Measurements from ENCODE around the gene ZMIZ1. TPM values are rescaled to one million over a fixed set of nuclear protein-coding genes. Genes with fewer than 3 reads are reported as not detected.
A peak's percentile ranks its signal among the peaks of the same experiment; 100 is the strongest.

ZMIZ1 gene
- total RNA-seq, 6 donors from 2014 or later, result 51.0 to 99.2 (median 91.8) TPM

GRCh38 chr10:79119306-79119705 lies 50.5 kb downstream of the ZMIZ1 start:
- Histone ChIP-seq H3K4me3 (no peak overlapping the region), H3K27ac (peak overlapping the region in 1 of 4 donors; percentile 30), H3K36me3 (peaks cover 0 to 57% (median 28%) of the 10 kb centered on the region in 4 donors), H3K4me1 (peaks cover 25 to 49% (median 41%) of the 10 kb centered on the region in 4 donors), H3K9me3 (no peaks in the 10 kb centered on the region), H3K27me3 (no peaks in the 10 kb centered on the region)
- no peak for ATAC-seq (ENCODE audit: low FRiP score in 2 of 2)
- DNase-seq, result no peak
- 65 to 87% methylated on average over 2 to 5 of the region's 5 CpGs for WGBS, 2 donors
- TF ChIP-seq, protein P1, sequence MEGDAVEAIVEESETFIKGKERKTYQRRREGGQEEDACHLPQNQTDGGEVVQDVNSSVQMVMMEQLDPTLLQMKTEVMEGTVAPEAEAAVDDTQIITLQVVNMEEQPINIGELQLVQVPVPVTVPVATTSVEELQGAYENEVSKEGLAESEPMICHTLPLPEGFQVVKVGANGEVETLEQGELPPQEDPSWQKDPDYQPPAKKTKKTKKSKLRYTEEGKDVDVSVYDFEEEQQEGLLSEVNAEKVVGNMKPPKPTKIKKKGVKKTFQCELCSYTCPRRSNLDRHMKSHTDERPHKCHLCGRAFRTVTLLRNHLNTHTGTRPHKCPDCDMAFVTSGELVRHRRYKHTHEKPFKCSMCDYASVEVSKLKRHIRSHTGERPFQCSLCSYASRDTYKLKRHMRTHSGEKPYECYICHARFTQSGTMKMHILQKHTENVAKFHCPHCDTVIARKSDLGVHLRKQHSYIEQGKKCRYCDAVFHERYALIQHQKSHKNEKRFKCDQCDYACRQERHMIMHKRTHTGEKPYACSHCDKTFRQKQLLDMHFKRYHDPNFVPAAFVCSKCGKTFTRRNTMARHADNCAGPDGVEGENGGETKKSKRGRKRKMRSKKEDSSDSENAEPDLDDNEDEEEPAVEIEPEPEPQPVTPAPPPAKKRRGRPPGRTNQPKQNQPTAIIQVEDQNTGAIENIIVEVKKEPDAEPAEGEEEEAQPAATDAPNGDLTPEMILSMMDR (IDR thresholded peaks at IDR 0.05), result no peak
- TF ChIP-seq POLR2A (IDR thresholded peaks at IDR 0.05) (no peak), POLR2AphosphoS5 (IDR thresholded peaks at IDR 0.05) (no peak), EP300 (IDR thresholded peaks at IDR 0.05) (no peak)

DNA sequence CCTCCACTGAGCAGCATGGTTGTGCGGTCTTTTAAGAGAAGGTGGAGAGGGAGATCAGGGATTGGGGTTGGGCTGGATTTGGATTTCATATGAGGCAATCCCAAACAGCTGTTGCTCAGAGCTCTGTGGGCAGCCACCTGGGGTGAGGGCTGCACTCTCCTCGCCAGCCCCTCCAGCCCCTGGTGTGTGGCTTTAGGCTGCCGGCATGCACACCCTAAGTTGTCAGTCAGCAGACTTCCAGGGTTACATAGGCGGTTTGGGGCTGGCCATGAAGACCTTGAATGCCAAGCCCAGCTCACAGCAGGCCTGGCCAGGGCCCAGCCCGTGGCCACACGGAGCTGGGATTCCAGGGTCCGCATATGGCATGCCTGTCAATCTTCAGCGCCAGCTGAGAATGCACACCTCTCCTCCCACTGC lies 54.8 kb downstream of the ZMIZ1 start:
- ATAC-seq (ENCODE audit: low FRiP score in 2 of 2) (no peak), DNase-seq (no peak)
- peaks cover 25 to 36% (median 31%) of the 10 kb centered on the region in 4 donors for H3K4me1 ChIP-seq
- 82 to 88% methylated on average over 3 to 7 of the region's 8 CpGs for WGBS, 2 donors
- TF ChIP-seq POLR2AphosphoS5 (IDR thresholded peaks at IDR 0.05), result no peak
- TF ChIP-seq, protein P1 (IDR thresholded peaks at IDR 0.05), result no peak
- no peak for TF ChIP-seq EP300 (IDR thresholded peaks at IDR 0.05)
- TF ChIP-seq POLR2A (IDR thresholded peaks at IDR 0.05), result no peak
- H3K36me3 ChIP-seq, result peaks cover 0 to 77% (median 39%) of the 10 kb centered on the region in 4 donors
- peak overlapping the region in 1 of 4 donors; percentile 32 for H3K27ac ChIP-seq
- H3K9me3 ChIP-seq, result no peaks in the 10 kb centered on the region
- no peak overlapping the region for H3K4me3 ChIP-seq
- H3K27me3 ChIP-seq, result no peaks in the 10 kb centered on the region

GRCh38 chr10:79124066-79124465 lies 55.3 kb downstream of the ZMIZ1 start:
- Histone ChIP-seq H3K4me1 (peaks cover 31 to 36% (median 34%) of the 10 kb centered on the region in 4 donors), H3K27ac (peak overlapping the region in 1 of 4 donors; percentile 32), H3K4me3 (no peak overlapping the region), H3K36me3 (peaks cover 0 to 73% (median 39%) of the 10 kb centered on the region in 4 donors), H3K9me3 (no peaks in the 10 kb centered on the region), H3K27me3 (no peaks in the 10 kb centered on the region)
- no peak for TF ChIP-seq EP300 (IDR thresholded peaks at IDR 0.05)
- no peak for TF ChIP-seq POLR2A (IDR thresholded peaks at IDR 0.05)
- no peak for TF ChIP-seq POLR2AphosphoS5 (IDR thresholded peaks at IDR 0.05)
- TF ChIP-seq, protein P1 (IDR thresholded peaks at IDR 0.05), result no peak
- DNase-seq (no peak), ATAC-seq (ENCODE audit: low FRiP score in 2 of 2) (no peak)

DNA sequence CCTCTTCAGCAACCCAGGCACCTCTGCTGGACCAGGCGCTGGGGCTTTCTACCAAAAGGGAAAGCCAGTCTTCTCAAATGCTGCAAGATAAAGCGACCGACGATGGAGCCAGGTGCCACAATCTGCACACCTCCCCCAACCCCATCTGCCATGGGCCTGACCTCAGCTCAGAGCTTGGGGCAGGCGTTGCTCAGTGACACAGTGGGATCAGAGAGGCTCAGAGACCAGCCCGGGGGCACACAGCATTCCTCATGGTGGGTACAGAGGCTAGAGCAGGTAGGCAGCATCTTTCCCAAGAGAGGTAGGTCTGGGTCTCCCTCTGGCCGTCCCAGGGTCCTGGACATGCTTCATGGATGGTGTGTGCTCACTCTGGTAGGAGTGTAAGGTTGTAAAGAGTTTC lies 56.3 kb downstream of the ZMIZ1 start:
- TF ChIP-seq, protein P1 (IDR thresholded peaks at IDR 0.05), result no peak
- no peak for TF ChIP-seq POLR2A (IDR thresholded peaks at IDR 0.05)
- H3K36me3 ChIP-seq, result peaks cover 0 to 62% (median 32%) of the 10 kb centered on the region in 4 donors
- peak overlapping the region in 1 of 4 donors; percentile 32 for H3K27ac ChIP-seq
- H3K27me3 ChIP-seq, result no peaks in the 10 kb centered on the region
- ATAC-seq (ENCODE audit: low FRiP score in 2 of 2), result no peak
- H3K9me3 ChIP-seq, result no peaks in the 10 kb centered on the region
- WGBS, 2 donors, result 95 to 100% methylated on average over 2 to 7 of the region's 7 CpGs
- DNase-seq, result no peak
- H3K4me1 ChIP-seq, result peaks cover 41 to 46% (median 43%) of the 10 kb centered on the region in 4 donors
- no peak overlapping the region for H3K4me3 ChIP-seq
